Measurements from ENCODE around the gene ATXN7L1.

DNA sequence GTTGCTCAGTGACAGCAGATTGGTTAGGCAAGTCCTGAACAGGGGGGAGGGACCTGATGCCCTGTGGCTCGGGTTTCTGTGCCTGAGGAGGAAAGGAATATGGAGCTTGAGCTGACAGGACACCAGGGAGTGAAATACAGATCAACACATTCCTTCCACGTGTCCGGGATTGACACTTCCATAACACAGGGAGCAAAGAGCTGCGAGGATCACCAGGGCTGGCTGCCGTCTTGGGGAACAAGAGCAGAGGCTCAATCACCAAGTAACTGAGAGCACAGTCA is 258.4 kb downstream of the ATXN7L1 start:
- TF ChIP-seq, protein P1, sequence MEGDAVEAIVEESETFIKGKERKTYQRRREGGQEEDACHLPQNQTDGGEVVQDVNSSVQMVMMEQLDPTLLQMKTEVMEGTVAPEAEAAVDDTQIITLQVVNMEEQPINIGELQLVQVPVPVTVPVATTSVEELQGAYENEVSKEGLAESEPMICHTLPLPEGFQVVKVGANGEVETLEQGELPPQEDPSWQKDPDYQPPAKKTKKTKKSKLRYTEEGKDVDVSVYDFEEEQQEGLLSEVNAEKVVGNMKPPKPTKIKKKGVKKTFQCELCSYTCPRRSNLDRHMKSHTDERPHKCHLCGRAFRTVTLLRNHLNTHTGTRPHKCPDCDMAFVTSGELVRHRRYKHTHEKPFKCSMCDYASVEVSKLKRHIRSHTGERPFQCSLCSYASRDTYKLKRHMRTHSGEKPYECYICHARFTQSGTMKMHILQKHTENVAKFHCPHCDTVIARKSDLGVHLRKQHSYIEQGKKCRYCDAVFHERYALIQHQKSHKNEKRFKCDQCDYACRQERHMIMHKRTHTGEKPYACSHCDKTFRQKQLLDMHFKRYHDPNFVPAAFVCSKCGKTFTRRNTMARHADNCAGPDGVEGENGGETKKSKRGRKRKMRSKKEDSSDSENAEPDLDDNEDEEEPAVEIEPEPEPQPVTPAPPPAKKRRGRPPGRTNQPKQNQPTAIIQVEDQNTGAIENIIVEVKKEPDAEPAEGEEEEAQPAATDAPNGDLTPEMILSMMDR (IDR thresholded peaks at IDR 0.05): no peak
- no peak for TF ChIP-seq EP300 (IDR thresholded peaks at IDR 0.05)
